IMR-90 (cell line): ENCODE data around the gene GIT1. TPM values are rescaled to one million over a fixed set of nuclear protein-coding genes. Genes with fewer than 3 reads are reported as not detected.
"Not testable (repeated sequence)": the region's sequence is repeated elsewhere in the genome, so short reads cannot be mapped to it uniquely, and the experiment has no call there.

Source experiments
- ATAC-seq: fragments of 200-7000 bp; cut with Tn5 transposase; 2 replicates; pipeline ENCODE4 v1.9.1; 2020; ENCODE audit warnings: low read depth, mild to moderate bottlenecking, moderate library complexity
- BruUV-seq: library from RNA; stranded (reverse); fragments of 400-500 nt; replicated peaks from 2 replicates; lab custom pipeline; 2021; lab: Mats Ljungman, UMichigan
- CTCF ChIA-PET: fragments of 300-600 bp; formaldehyde crosslinking; extraction: SDS; loops from one replicate; lab custom pipeline; 2021; ENCODE audit warnings: antibody characterized with exemption; lab: Yijun Ruan, JAX
- POLR2A ChIA-PET: fragments of 300-600 bp; sonication (Branson Sonifier 250); formaldehyde crosslinking; loops from one replicate; lab custom pipeline; 2022; ENCODE audit warnings: antibody characterized with exemption; ENCODE audit not compliant: unreplicated experiment; lab: Charles Lee
- DNase-seq: peaks from one replicate; pipeline ENCODE4 v3.0.0; 2013
- H2AFZ ChIP-seq: replicated peaks from 2 replicates; pipeline ENCODE3; 2013; ENCODE audit warnings: low read length, mild to moderate bottlenecking; ENCODE audit not compliant: poor library complexity
- H2AK5ac ChIP-seq: 2 replicates; pipeline ENCODE4 v1.6.1; 2013; ENCODE audit warnings: low read depth, low read length, inconsistent platforms
- H2AK9ac ChIP-seq: replicated peaks from 2 replicates; pipeline ENCODE3; 2013; ENCODE audit warnings: mild to moderate bottlenecking, low read depth, low read length, moderate library complexity; ENCODE audit not compliant: poor library complexity
- H2BK120ac ChIP-seq: 2 replicates; pipeline ENCODE4 v1.6.1; 2013; ENCODE audit warnings: low read depth, low read length, inconsistent platforms
- H2BK15ac ChIP-seq: 3 replicates; pipeline ENCODE4 v1.6.1; 2013; ENCODE audit warnings: low read depth, low read length, inconsistent platforms
- H2BK20ac ChIP-seq: 2 replicates; pipeline ENCODE4 v1.6.1; 2013; ENCODE audit warnings: low read depth, mild to moderate bottlenecking, inconsistent platforms, low read length, moderate library complexity
- H2BK5ac ChIP-seq: 2 replicates; pipeline ENCODE4 v1.6.1; 2013; ENCODE audit warnings: mild to moderate bottlenecking, low read depth, low read length, inconsistent platforms; ENCODE audit not compliant: poor library complexity, severe bottlenecking
- H3K14ac ChIP-seq: replicated peaks from 2 replicates; pipeline ENCODE4 v1.6.1; 2013; ENCODE audit warnings: low read depth, low read length, inconsistent platforms
- H3K18ac ChIP-seq: 2 replicates; pipeline ENCODE4 v1.6.1; 2013; ENCODE audit warnings: low read depth, low read length, control low read depth
- H3K23ac ChIP-seq: 2 replicates; pipeline ENCODE4 v1.6.1; 2013; ENCODE audit warnings: low read depth, low read length, inconsistent platforms
- H3K27ac ChIP-seq: 2 replicates; pipeline ENCODE4 v1.5.1; 2013; ENCODE audit warnings: mild to moderate bottlenecking, control low read depth, low read length; ENCODE audit not compliant: insufficient read depth
- H3K27me3 ChIP-seq: 2 replicates; pipeline ENCODE4 v1.6.1; 2013; ENCODE audit warnings: low read length; ENCODE audit not compliant: control insufficient read depth, insufficient read depth
- H3K36me3 ChIP-seq: 2 replicates; pipeline ENCODE4 v1.6.1; 2013; ENCODE audit warnings: low read length, mixed read lengths; ENCODE audit not compliant: control insufficient read depth, insufficient read depth
- H3K4ac ChIP-seq: 2 replicates; pipeline ENCODE4 v1.6.1; 2013; ENCODE audit warnings: low read depth, low read length, inconsistent platforms
- H3K4me1 ChIP-seq: 2 replicates; pipeline ENCODE4 v1.6.1; 2013; ENCODE audit warnings: low read length, mixed read lengths; ENCODE audit not compliant: control insufficient read depth, insufficient read depth
- H3K4me2 ChIP-seq: 2 replicates; pipeline ENCODE4 v1.6.1; 2013; ENCODE audit warnings: low read depth, mild to moderate bottlenecking, control low read depth, low read length, moderate library complexity
- H3K4me3 ChIP-seq: 2 replicates; pipeline ENCODE4 v1.5.1; 2013; ENCODE audit warnings: low read depth, mild to moderate bottlenecking, control low read depth, low read length, moderate library complexity; ENCODE audit not compliant: insufficient read depth
- H3K56ac ChIP-seq: 2 replicates; pipeline ENCODE4 v1.6.1; 2013; ENCODE audit warnings: low read length, inconsistent platforms; ENCODE audit not compliant: insufficient read depth; ENCODE audit errors: extremely low read depth
- H3K79me1 ChIP-seq, 2 experiments: 2 replicates each; pipeline ENCODE4 v1.6.1; 2013; ENCODE audit warnings: low read length in 2 of 2, inconsistent platforms in 1 of 2, low read depth in 1 of 2
- H3K9ac ChIP-seq: 2 replicates; pipeline ENCODE4 v1.6.1; 2013; ENCODE audit warnings: low read depth, low read length, control low read depth
- H3K9me1 ChIP-seq: 2 replicates; pipeline ENCODE4 v1.6.1; 2013; ENCODE audit warnings: low read length, inconsistent platforms; ENCODE audit not compliant: insufficient read depth
- H3K9me3 ChIP-seq: 2 replicates; pipeline ENCODE4 v1.6.1; 2013; ENCODE audit warnings: low read length; ENCODE audit not compliant: control insufficient read depth, insufficient read depth
- H4K20me1 ChIP-seq: 2 replicates; pipeline ENCODE4 v1.6.1; 2013; ENCODE audit warnings: low read length, inconsistent platforms; ENCODE audit not compliant: insufficient read depth
- H4K5ac ChIP-seq: 2 replicates; pipeline ENCODE4 v1.6.1; 2013; ENCODE audit warnings: mild to moderate bottlenecking, low read depth, low read length, control low read depth
- H4K8ac ChIP-seq, 2 experiments: 2 replicates each; pipeline ENCODE4 v1.6.1; 2013; ENCODE audit warnings: low read depth in 2 of 2, low read length in 2 of 2, control low read depth in 1 of 2, inconsistent platforms in 1 of 2
- H4K91ac ChIP-seq: 2 replicates; pipeline ENCODE4 v1.6.1; 2013; ENCODE audit warnings: low read depth, low read length, inconsistent platforms; ENCODE audit not compliant: insufficient read depth
- WGBS, 2 experiments: methylation state at CpG; one replicate each; pipeline versions ENCODE4 v1.1.5 to v1.1.7; 2013; ENCODE audit warnings: missing lambda C conversion rate in 2 of 2; ENCODE audit not compliant: insufficient read length in 1 of 2; ENCODE audit errors: extremely low coverage in 2 of 2; 5-methylcytosine and 5-hydroxymethylcytosine counted together
- dilution Hi-C: fragments of 300-500 bp; cut with HindIII; formaldehyde crosslinking; loops from one replicate; pipeline ENCODE4 v1.14.3; 2018; ENCODE audit warnings: low sequenced_read_pairs; ENCODE audit not compliant: unreplicated experiment
- in situ Hi-C: fragments of 300-500 bp; cut with MboI; formaldehyde crosslinking; loops from 3 replicates; pipeline ENCODE4 v1.14.3; 2019; ENCODE audit warnings: low sequenced_read_pairs, inconsistent platforms, mixed read lengths
- intact Hi-C: fragments of 100-400 bp; cut with micrococcal nuclease; formaldehyde crosslinking; loops from 2 replicates; pipeline ENCODE4 v1.10.0; 2022
- polyA plus RNA-seq, 3 experiments: library from polyadenylated mRNA; depleted of rRNA; stranded (reverse); fragments of >200 nt; gene quantifications; 2 replicates each; pipeline ENCODE4 v1.2.3, GENCODE V29; 2012; ENCODE audit warnings: low replicate concordance in 1 of 3
- total RNA-seq: library from RNA; depleted of rRNA; stranded (reverse); fragments of >200 nt; gene quantifications from 2 replicates; pipeline ENCODE4 v1.2.3, GENCODE V29; 2012

The GIT1 gene
- total and polyA plus RNA-seq, 2 of the 4 experiments (the other 2 are of a cell fraction), result 14.2 to 34.2 TPM

GRCh38 chr17:29558139-29558538, 31.3 kb downstream of the GIT1 start:
- H3K9me1 ChIP-seq, H2BK5ac ChIP-seq, in situ Hi-C loops, H3K4me1 ChIP-seq, DNase-seq, H3K4me3 ChIP-seq, H3K4ac ChIP-seq, H4K5ac ChIP-seq, H4K8ac ChIP-seq, CTCF ChIA-PET, dilution Hi-C loops, H4K91ac ChIP-seq, intact Hi-C loops, H3K14ac ChIP-seq, H3K9ac ChIP-seq, H4K20me1 ChIP-seq, H2BK120ac ChIP-seq, H3K36me3 ChIP-seq, BruUV-seq, ATAC-seq, H2BK15ac ChIP-seq, H2BK20ac ChIP-seq, H3K27ac ChIP-seq, H3K27me3 ChIP-seq, H3K4me2 ChIP-seq, H2AK5ac ChIP-seq, H2AFZ ChIP-seq, H3K23ac ChIP-seq, H3K79me1 ChIP-seq, H2AK9ac ChIP-seq, H3K9me3 ChIP-seq, H3K56ac ChIP-seq, H3K18ac ChIP-seq: not testable (repeated sequence)
- POLR2A ChIA-PET, result interaction anchor here (0.7 kb wide), 1 partner anchor 12 kb away, joined by 3 read pairs; no protein-coding TSS in a partner anchor
- 100% methylated on average over 1 of the region's 5 CpGs; no CpG with 5 or more reads in 1 of the 2 experiments for WGBS, 2 experiments
